ENCODE data around the gene FGFR3. TPM values are rescaled to one million over a fixed set of nuclear protein-coding genes. Genes with fewer than 3 reads are reported as not detected.

FGFR3 gene
- total and polyA plus RNA-seq, 2 donors = 3.8 to 13.2 TPM

DNA sequence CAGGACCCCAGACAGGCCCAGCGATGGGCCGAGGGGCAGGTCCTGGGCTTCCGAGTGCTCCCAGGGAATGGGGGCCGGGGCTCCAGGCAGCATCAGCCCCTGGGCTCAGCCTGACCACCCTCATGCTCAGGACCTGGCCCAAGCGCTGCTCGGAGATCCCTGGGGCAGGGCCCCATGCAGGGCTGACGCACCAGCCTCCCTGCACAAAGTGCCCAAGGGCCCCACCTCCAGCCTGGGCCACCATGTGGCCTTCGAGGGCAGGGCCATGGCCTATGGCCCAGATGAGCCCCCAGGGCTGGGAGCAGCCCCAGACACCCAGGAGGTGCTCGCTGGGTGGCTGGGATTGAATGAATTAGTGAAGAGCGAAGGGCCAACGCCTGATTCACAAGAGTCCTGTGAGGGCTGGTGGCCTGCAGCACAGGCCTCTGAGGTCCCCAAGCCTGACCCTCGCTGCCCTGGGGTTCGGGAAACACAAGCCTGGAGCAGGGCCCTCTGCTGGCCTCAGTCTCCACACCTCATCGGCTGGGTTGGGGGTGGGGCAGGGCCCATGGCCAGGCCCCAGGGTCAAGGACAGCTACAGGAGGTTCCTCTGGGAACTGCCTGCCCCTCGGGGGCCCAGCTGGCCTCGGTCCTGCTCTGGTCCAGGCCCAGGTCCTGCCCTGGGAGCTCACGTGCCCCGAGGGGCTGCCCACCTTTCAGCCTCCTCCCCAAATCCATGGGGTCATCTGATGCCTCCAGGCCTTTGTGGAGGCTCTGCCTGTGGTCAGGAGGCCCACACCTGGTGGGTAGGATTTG, 13.3 kb upstream of the FGFR3 start:
- Histone ChIP-seq H3K4me1 (ENCODE audit: control insufficient read depth in 2 of 2, insufficient read depth in 2 of 2, low read length in 2 of 2) (peaks cover 0 to 14% of the 10 kb centered on the region in 2 donors), H3K36me3 (ENCODE audit: control insufficient read depth in 2 of 2, insufficient read depth in 2 of 2, low read length in 1 of 2) (no peaks in the 10 kb centered on the region), H3K4me3 (ENCODE audit: low read length in 2 of 2) (no peak overlapping the region), H3K27me3 (ENCODE audit: control insufficient read depth in 2 of 2, insufficient read depth in 1 of 2, low read length in 1 of 2) (peaks cover 0 to 12% of the 10 kb centered on the region in 2 donors), H3K9me3 (ENCODE audit: control insufficient read depth in 2 of 2, insufficient read depth in 1 of 2, low read length in 1 of 2) (peaks cover 0 to 6% of the 10 kb centered on the region in 2 donors), H3K27ac (ENCODE audit: low read depth in 1 of 2, low read length in 1 of 2) (no peak overlapping the region)
- no peak for DNase-seq (ENCODE audit: low read depth in 6 of 9, low spot score in 9 of 9)
- 94% methylated on average over 18 of the region's 18 CpGs for WGBS

DNA sequence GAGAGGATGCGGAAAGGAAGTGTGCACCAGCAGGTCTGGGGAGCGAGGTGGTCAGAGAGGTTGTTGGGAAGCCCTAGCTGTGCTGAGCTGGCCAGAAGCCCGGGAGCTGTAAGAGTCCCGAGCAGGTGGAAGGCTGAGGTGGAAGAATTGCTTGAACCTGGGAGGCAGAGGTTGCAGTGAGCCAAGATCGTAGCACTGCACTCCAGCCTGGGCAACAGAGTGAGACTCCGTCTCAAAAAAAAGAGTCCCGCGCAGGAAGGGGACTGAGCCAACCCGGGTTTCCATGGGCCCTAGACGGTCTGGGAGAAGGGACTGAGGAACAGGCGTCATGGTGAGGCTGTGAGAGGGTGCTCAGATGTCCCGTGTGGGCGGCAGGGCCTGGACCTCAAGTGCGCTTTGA, 12.7 kb upstream of the FGFR3 start:
- no peak for DNase-seq (ENCODE audit: low read depth in 6 of 9, low spot score in 9 of 9)
- WGBS = 93% methylated on average over 14 of the region's 14 CpGs
- H3K27ac ChIP-seq (ENCODE audit: low read depth in 1 of 2, low read length in 1 of 2) = no peak overlapping the region
- no peak overlapping the region for H3K4me3 ChIP-seq (ENCODE audit: low read length in 2 of 2)
- H3K27me3 ChIP-seq (ENCODE audit: control insufficient read depth in 2 of 2, insufficient read depth in 1 of 2, low read length in 1 of 2) = peaks cover 0 to 14% of the 10 kb centered on the region in 2 donors
- H3K4me1 ChIP-seq (ENCODE audit: control insufficient read depth in 2 of 2, insufficient read depth in 2 of 2, low read length in 2 of 2) = peaks cover 0 to 14% of the 10 kb centered on the region in 2 donors
- H3K9me3 ChIP-seq (ENCODE audit: control insufficient read depth in 2 of 2, insufficient read depth in 1 of 2, low read length in 1 of 2) = peaks cover 0 to 5% of the 10 kb centered on the region in 2 donors
- H3K36me3 ChIP-seq (ENCODE audit: control insufficient read depth in 2 of 2, insufficient read depth in 2 of 2, low read length in 1 of 2) = no peaks in the 10 kb centered on the region

DNA sequence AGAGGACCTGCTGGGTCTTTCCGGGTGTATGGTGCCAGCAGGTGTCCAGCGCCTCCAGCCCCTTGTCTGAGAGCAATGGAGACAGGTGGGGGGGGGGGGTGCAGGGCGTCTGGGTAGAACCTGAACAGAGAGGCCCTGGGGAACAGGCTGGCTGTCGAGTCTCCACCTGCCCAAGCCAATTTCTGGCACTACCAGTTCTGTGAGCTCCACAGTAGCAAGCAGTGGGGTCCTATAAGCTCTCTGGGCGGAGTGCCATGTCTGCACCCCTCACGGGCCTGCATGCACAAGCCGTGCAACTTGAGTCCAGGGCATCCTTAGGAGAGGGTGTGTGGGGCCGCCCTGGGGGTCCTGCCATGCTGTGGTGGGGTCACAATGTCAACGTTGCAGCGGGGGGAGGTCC, 10.1 kb upstream of the FGFR3 start:
- WGBS = 86% methylated on average over 10 of the region's 10 CpGs
- no peak for DNase-seq (ENCODE audit: low read depth in 6 of 9, low spot score in 9 of 9)
- no peaks in the 10 kb centered on the region for H3K9me3 ChIP-seq (ENCODE audit: control insufficient read depth in 2 of 2, insufficient read depth in 1 of 2, low read length in 1 of 2)
- H3K36me3 ChIP-seq (ENCODE audit: control insufficient read depth in 2 of 2, insufficient read depth in 2 of 2, low read length in 1 of 2) = no peaks in the 10 kb centered on the region
- H3K4me1 ChIP-seq (ENCODE audit: control insufficient read depth in 2 of 2, insufficient read depth in 2 of 2, low read length in 2 of 2) = no peaks in the 10 kb centered on the region
- H3K27ac ChIP-seq (ENCODE audit: low read depth in 1 of 2, low read length in 1 of 2) = no peak overlapping the region
- H3K4me3 ChIP-seq (ENCODE audit: low read length in 2 of 2) = no peak overlapping the region
- H3K27me3 ChIP-seq (ENCODE audit: control insufficient read depth in 2 of 2, insufficient read depth in 1 of 2, low read length in 1 of 2) = peaks cover 0 to 25% of the 10 kb centered on the region in 2 donors

DNA sequence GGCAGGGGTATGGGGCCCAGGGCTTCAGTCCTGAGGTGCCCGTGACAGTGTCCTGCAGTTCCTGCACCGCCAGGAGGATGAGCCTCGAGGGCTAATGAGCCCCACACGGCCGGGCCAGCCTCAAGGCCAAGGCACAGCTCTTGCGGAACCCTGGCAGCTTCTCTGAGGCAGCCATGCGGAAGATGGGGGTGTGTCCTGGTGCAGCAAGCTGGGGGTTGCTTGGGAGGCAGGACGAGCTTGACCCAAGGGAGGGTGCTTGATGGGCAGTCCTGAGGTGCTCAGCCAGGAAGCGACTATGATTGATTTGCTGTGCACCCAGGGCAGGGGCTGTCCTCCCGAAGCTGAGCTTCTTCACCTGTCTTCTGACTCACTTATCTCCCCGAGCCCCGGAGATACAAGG, 9.1 kb upstream of the FGFR3 start:
- Histone ChIP-seq H3K4me3 (ENCODE audit: low read length in 2 of 2) (no peak overlapping the region), H3K36me3 (ENCODE audit: control insufficient read depth in 2 of 2, insufficient read depth in 2 of 2, low read length in 1 of 2) (no peaks in the 10 kb centered on the region), H3K9me3 (ENCODE audit: control insufficient read depth in 2 of 2, insufficient read depth in 1 of 2, low read length in 1 of 2) (no peaks in the 10 kb centered on the region), H3K4me1 (ENCODE audit: control insufficient read depth in 2 of 2, insufficient read depth in 2 of 2, low read length in 2 of 2) (no peaks in the 10 kb centered on the region), H3K27me3 (ENCODE audit: control insufficient read depth in 2 of 2, insufficient read depth in 1 of 2, low read length in 1 of 2) (peaks cover 0 to 26% of the 10 kb centered on the region in 2 donors), H3K27ac (ENCODE audit: low read depth in 1 of 2, low read length in 1 of 2) (no peak overlapping the region)
- no peak for DNase-seq (ENCODE audit: low read depth in 6 of 9, low spot score in 9 of 9)
- WGBS = 92% methylated on average over 12 of the region's 12 CpGs

DNA sequence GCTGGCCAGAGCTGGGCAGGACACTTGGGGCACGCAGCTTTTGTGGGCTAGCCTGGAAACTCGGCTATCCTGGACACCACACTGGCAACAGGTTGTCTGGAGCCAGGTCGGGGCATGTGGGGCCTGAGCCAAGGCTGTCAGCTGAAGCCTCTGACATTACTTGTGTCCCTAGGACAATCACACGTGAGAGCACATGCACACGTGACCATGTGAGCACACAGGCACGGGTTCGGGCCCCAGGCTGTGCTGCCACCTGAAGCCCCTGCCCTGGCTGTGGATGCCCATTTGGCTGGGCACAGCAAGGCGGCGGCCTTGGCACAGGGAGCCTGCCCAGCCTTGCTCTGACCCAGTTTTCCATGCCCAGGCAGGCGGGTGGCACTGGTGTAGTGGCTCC, 8.7 kb upstream of the FGFR3 start:
- Histone ChIP-seq H3K9me3 (ENCODE audit: control insufficient read depth in 2 of 2, insufficient read depth in 1 of 2, low read length in 1 of 2) (no peaks in the 10 kb centered on the region), H3K27ac (ENCODE audit: low read depth in 1 of 2, low read length in 1 of 2) (no peak overlapping the region), H3K27me3 (ENCODE audit: control insufficient read depth in 2 of 2, insufficient read depth in 1 of 2, low read length in 1 of 2) (peaks cover 0 to 30% of the 10 kb centered on the region in 2 donors), H3K4me3 (ENCODE audit: low read length in 2 of 2) (no peak overlapping the region), H3K36me3 (ENCODE audit: control insufficient read depth in 2 of 2, insufficient read depth in 2 of 2, low read length in 1 of 2) (no peaks in the 10 kb centered on the region), H3K4me1 (ENCODE audit: control insufficient read depth in 2 of 2, insufficient read depth in 2 of 2, low read length in 2 of 2) (no peaks in the 10 kb centered on the region)
- DNase-seq (ENCODE audit: low read depth in 6 of 9, low spot score in 9 of 9) = no peak
- WGBS = 95% methylated on average over 10 of the region's 10 CpGs

DNA sequence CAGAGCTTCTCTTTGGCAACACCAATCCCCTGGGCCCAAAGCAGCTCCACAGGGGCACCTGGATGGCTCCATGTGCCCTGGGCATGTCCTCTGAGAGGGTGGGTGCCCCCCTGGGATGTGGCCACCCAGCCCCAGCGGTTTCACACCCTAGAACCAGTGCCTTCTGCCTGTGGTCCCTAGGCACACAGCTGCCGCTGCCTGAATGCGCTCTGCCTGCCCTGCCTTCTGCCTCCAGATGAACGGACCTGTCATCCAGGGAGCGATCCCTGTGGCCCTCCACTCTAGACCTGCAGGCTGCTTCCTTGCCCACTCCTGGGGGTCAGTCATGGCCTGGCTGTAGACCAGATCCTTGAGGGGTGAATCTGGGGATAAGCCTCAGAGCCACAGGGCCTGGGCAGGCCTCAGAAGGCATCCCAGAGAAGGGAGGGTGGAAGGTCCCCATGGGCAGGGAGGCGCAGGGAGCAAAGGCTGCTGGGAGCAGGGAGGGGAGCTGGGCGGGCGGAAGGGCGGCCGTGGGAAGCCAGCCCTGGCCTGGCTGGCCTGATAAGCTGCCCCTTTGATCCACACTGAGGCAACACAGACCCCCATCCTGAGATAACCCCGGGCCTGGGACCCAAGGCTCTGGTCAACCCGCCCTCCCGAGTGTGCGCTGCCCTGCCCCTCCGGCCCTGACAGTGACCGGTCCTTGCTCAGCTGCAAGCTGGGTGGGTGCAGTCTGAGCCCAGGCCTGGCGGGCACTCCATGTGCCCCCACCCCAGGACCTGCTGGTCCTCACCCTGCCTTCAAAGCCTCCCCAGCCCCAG, 8.1 kb upstream of the FGFR3 start:
- no peaks in the 10 kb centered on the region for H3K4me1 ChIP-seq (ENCODE audit: control insufficient read depth in 2 of 2, insufficient read depth in 2 of 2, low read length in 2 of 2)
- no peak for DNase-seq (ENCODE audit: low read depth in 6 of 9, low spot score in 9 of 9)
- H3K36me3 ChIP-seq (ENCODE audit: control insufficient read depth in 2 of 2, insufficient read depth in 2 of 2, low read length in 1 of 2) = no peaks in the 10 kb centered on the region
- no peak overlapping the region for H3K27ac ChIP-seq (ENCODE audit: low read depth in 1 of 2, low read length in 1 of 2)
- H3K9me3 ChIP-seq (ENCODE audit: control insufficient read depth in 2 of 2, insufficient read depth in 1 of 2, low read length in 1 of 2) = no peaks in the 10 kb centered on the region
- 91% methylated on average over 17 of the region's 17 CpGs for WGBS
- no peak overlapping the region for H3K4me3 ChIP-seq (ENCODE audit: low read length in 2 of 2)
- H3K27me3 ChIP-seq (ENCODE audit: control insufficient read depth in 2 of 2, insufficient read depth in 1 of 2, low read length in 1 of 2) = peaks cover 0 to 36% of the 10 kb centered on the region in 2 donors

DNA sequence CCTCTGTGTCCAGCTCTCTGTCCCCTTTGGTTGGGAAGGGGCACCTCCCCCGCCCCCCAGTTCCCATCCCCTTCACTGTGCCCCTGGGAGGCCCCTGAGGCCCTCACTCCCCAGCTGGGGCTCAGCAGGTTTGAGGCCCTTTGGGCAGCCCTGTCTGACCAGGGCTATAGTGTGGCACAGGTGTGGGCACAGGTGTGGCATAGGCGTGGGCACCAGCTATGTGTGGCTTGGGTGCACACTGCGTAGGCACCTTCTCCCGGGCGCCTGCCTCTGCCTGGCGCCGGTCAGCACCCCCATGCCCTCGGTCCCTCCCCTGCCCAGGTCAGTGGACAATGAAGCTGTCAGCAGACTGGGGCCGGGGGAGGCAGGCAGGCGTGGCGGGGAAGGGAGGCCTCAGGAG, 7.5 kb upstream of the FGFR3 start:
- H3K27me3 ChIP-seq (ENCODE audit: control insufficient read depth in 2 of 2, insufficient read depth in 1 of 2, low read length in 1 of 2) = peaks cover 5 to 42% of the 10 kb centered on the region in 2 donors
- no peaks in the 10 kb centered on the region for H3K36me3 ChIP-seq (ENCODE audit: control insufficient read depth in 2 of 2, insufficient read depth in 2 of 2, low read length in 1 of 2)
- H3K27ac ChIP-seq (ENCODE audit: low read depth in 1 of 2, low read length in 1 of 2) = no peak overlapping the region
- WGBS = 95% methylated on average over 11 of the region's 11 CpGs
- H3K4me1 ChIP-seq (ENCODE audit: control insufficient read depth in 2 of 2, insufficient read depth in 2 of 2, low read length in 2 of 2) = no peaks in the 10 kb centered on the region
- no peaks in the 10 kb centered on the region for H3K9me3 ChIP-seq (ENCODE audit: control insufficient read depth in 2 of 2, insufficient read depth in 1 of 2, low read length in 1 of 2)
- no peak overlapping the region for H3K4me3 ChIP-seq (ENCODE audit: low read length in 2 of 2)
- no peak for DNase-seq (ENCODE audit: low read depth in 6 of 9, low spot score in 9 of 9)

DNA sequence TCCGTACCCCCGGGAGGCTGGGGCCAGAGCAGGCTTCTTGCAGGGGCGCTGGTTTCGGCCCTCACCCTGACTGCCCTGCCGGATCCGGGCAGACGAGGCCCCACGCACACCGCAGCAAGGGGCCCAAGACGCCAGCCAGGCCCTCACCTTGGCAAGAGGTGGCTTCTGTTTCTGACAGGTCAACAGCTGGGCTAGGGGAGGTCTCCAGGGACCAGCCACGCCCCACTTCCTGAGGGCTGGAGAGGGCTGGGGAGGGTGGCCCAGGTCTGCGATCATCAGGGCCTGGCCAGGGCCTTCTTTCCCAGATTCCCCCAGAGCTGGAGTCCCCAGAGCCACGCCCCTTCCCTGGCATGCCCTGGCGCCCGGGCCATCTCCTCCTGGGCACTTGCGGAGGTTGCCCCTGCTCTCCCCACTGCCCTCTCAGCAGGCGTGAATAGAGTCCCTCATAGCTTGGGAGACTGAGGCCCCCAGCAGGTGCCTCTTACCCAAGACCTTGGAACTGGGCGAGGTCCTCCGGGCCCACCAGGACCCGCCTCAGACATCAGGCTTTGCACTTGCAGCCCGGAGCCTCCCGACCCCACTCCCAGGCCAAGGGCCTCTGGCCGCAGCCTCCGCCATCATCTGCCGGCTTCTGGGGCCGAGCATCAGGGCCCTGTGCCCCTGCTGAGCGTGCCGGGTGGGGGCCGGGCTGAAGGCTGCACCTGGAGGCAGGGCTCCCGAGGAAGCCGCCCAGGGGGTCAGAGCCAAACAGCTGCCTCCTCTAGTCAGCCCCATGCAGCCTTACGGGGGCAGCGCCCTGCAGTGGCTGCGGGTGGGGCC, 6.3 kb upstream of the FGFR3 start:
- Histone ChIP-seq H3K9me3 (ENCODE audit: control insufficient read depth in 2 of 2, insufficient read depth in 1 of 2, low read length in 1 of 2) (no peaks in the 10 kb centered on the region), H3K36me3 (ENCODE audit: control insufficient read depth in 2 of 2, insufficient read depth in 2 of 2, low read length in 1 of 2) (no peaks in the 10 kb centered on the region), H3K4me1 (ENCODE audit: control insufficient read depth in 2 of 2, insufficient read depth in 2 of 2, low read length in 2 of 2) (no peaks in the 10 kb centered on the region), H3K27me3 (ENCODE audit: control insufficient read depth in 2 of 2, insufficient read depth in 1 of 2, low read length in 1 of 2) (peaks cover 6 to 54% of the 10 kb centered on the region in 2 donors), H3K27ac (ENCODE audit: low read depth in 1 of 2, low read length in 1 of 2) (no peak overlapping the region), H3K4me3 (ENCODE audit: low read length in 2 of 2) (no peak overlapping the region)
- no peak for DNase-seq (ENCODE audit: low read depth in 6 of 9, low spot score in 9 of 9)
- 94% methylated on average over 34 of the region's 34 CpGs for whole genome bisulfite sequencing
